HFFc6 (cell line): ENCODE measurements around the gene WDR11. TPM values are rescaled to one million over a fixed set of nuclear protein-coding genes. Genes with fewer than 3 reads are reported as not detected.
"Not testable (repeated sequence)": the region's sequence is repeated elsewhere in the genome, so short reads cannot be mapped to it uniquely, and the experiment has no call there.

Experiments used
- DNase-seq: peaks from one replicate; pipeline ENCODE4 v3.0.0-alpha.2; 2018
- H3K27ac Mint-ChIP-seq: 2 replicates; pipeline ENCODE4 v1.8.0; 2020; ENCODE audit warnings: mild to moderate bottlenecking, mixed read lengths
- H3K27me3 Mint-ChIP-seq: 2 replicates; pipeline ENCODE4 v1.8.0; 2021; ENCODE audit warnings: mild to moderate bottlenecking, moderate library complexity, mixed read lengths; ENCODE audit not compliant: insufficient read depth
- H3K36me3 Mint-ChIP-seq: 2 replicates; pipeline ENCODE4 v1.8.0; 2021; ENCODE audit warnings: low read depth, mixed read lengths
- H3K4me1 Mint-ChIP-seq: 2 replicates; pipeline ENCODE4 v1.8.0; 2020; ENCODE audit warnings: low read depth, mixed read lengths
- H3K4me3 Mint-ChIP-seq: 2 replicates; pipeline ENCODE4 v1.8.0; 2020; ENCODE audit warnings: mild to moderate bottlenecking, moderate library complexity, mixed read lengths
- H3K9me3 Mint-ChIP-seq: 2 replicates; pipeline ENCODE4 v1.8.0; 2020; ENCODE audit warnings: mild to moderate bottlenecking, mixed read lengths
- total RNA-seq, 6 experiments: library from RNA; stranded (reverse); fragmentation: NEBNext Ultra II Directional; extraction: Animal tissue kit (Norgen Biotek cat#: 25700); gene quantifications; 2 replicates in 1 of 6; 3 replicates in 5 of 6; pipeline ENCODE4 v1.2.3, GENCODE V29; 2021
- TF ChIP-seq, protein P1 (sequence below): fragments of 200-600 bp; sonication (generic); IDR thresholded peaks from 2 replicates; pipeline ENCODE4 v1.5.0; 2021; ENCODE audit warnings: antibody characterized with exemption, mild to moderate bottlenecking

The WDR11 gene
- total RNA-seq, 6 experiments from 2014 or later, result 34.5 to 47.2 (median 38.0) TPM

DNA sequence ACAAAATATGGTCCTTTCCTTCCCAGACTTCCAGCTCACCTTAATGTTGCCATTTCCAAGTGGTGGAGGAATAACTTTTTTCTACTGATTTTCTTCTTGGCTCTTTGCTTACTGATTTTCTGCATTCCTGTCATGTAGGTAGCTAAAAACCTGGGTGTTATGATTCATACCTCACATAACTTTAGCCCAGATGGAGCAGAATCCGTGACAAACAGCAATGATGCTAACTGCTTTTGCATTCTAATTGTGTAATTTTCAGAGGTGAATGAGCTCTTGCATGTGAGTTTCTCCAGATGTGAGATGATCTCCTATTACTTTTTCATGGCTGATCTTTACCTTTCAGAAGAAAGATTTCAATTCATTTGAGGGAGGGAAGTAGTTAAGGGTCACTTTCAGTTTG is 43.4 kb downstream of the WDR11 start:
- no peaks in the 10 kb centered on the region for H3K27me3 Mint-ChIP-seq
- no peaks in the 10 kb centered on the region for H3K4me1 Mint-ChIP-seq

DNA sequence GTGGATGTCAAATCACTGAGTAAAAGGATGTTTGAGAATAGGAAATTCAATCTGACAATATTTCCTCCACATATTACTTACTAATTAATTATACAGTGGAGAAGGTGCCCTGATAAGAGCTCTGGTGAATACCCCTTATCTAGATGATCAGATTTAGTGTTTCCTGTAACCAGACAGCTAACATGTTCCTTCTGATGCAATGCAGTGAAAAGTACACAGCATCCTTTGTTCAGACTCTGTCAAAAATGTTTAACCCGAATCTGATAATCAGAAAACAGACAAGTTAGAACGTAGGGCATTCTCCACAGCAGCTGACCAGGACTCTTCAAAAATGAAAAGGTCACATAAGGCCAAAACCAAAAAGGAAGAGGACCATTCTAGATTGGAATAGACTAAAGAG is 46.2 kb downstream of the WDR11 start:
- Mint-ChIP-seq H3K36me3 (peaks cover 9% of the 10 kb centered on the region; the same call in 1 of the 2 replicates), H3K9me3 (no peaks in the 10 kb centered on the region), H3K27ac (no peak overlapping the region), H3K4me3 (no peak overlapping the region), H3K27me3 (no peaks in the 10 kb centered on the region), H3K4me1 (no peaks in the 10 kb centered on the region)
- TF ChIP-seq, protein P1, sequence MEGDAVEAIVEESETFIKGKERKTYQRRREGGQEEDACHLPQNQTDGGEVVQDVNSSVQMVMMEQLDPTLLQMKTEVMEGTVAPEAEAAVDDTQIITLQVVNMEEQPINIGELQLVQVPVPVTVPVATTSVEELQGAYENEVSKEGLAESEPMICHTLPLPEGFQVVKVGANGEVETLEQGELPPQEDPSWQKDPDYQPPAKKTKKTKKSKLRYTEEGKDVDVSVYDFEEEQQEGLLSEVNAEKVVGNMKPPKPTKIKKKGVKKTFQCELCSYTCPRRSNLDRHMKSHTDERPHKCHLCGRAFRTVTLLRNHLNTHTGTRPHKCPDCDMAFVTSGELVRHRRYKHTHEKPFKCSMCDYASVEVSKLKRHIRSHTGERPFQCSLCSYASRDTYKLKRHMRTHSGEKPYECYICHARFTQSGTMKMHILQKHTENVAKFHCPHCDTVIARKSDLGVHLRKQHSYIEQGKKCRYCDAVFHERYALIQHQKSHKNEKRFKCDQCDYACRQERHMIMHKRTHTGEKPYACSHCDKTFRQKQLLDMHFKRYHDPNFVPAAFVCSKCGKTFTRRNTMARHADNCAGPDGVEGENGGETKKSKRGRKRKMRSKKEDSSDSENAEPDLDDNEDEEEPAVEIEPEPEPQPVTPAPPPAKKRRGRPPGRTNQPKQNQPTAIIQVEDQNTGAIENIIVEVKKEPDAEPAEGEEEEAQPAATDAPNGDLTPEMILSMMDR, result no peak
- no peak for DNase-seq

More for the DNA sequence above, 43.4 kb downstream of the WDR11 start:
- TF ChIP-seq, protein P1, result no peak
- no peaks in the 10 kb centered on the region for H3K9me3 Mint-ChIP-seq
- no peak for DNase-seq
- no peak overlapping the region for H3K4me3 Mint-ChIP-seq
- H3K27ac Mint-ChIP-seq, result no peak overlapping the region
- H3K36me3 Mint-ChIP-seq, result 0 out of 2 replicates have a peak, but pooled peaks cover 15% of the 10 kb centered on the region

DNA sequence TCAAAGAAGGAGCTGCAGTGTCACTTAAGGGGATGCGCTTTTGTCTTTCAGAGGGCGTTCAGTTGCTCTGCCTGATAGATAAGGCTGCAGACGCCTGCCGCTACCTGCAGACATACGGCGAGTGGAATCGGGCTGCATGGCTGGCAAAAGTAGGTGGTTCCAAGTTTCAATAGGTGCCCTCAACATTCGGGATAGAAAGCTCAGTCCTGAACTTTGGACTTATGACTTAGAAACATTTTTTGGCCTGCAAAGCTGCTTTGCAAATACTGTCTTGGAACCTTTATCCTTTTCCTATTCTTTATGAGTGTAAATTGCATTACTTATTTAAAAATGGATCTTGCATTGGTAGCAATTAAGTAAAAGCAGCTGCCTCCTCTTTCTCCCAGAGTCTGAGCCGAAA is 54.1 kb downstream of the WDR11 start:
- H3K4me3 Mint-ChIP-seq, result no peak overlapping the region
- TF ChIP-seq, protein P1, result no peak
- H3K27me3 Mint-ChIP-seq, result no peaks in the 10 kb centered on the region
- no peaks in the 10 kb centered on the region for H3K4me1 Mint-ChIP-seq
- no peak overlapping the region for H3K27ac Mint-ChIP-seq
- DNase-seq, result no peak
- H3K9me3 Mint-ChIP-seq, result peaks cover 7% of the 10 kb centered on the region
- H3K36me3 Mint-ChIP-seq, result peaks cover 51% of the 10 kb centered on the region

DNA sequence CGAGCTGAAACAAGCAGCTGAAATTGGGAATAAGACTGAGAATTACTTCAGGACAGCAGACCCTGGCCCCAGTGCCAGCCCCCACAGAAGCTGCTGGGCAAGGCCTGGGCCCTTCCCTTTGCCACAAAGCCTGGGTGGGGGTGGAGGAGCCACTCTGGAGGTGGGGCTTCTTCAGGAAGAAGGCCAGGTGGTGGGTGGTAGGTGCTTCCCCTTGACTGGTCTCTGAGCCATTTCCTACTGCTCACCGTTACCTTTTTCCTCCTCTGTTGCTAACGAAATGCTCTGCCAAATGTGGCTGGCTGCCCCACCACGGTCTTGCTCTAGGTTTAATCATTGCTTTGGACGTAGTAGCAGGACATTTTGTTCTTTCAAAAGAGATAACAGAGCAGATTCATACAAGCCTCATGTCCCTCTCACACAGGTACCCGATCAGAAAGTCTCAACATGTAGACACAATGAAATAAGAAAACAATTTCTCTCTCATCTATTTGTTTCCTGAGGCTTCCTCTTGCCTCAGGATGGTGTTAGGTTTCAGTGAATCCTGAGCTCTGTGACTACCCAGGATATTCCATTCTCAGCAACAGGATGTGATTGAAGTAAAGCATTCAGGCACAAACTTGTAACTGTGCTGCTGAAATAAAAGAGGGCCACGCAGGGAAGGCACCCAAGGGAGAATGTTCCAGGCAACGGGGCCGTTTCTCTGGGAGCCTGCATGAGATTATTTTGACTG is 66.5 kb downstream of the WDR11 start:
- Mint-ChIP-seq H3K9me3 (peaks cover 19% of the 10 kb centered on the region), H3K27ac (no peak overlapping the region), H3K4me1 (no peaks in the 10 kb centered on the region), H3K27me3 (peaks cover 1% of the 10 kb centered on the region; the same call in 1 of the 2 replicates), H3K4me3 (no peak overlapping the region), H3K36me3 (no peaks in the 10 kb centered on the region)
- TF ChIP-seq, protein P1, result no peak
- DNase-seq, result no peak

DNA sequence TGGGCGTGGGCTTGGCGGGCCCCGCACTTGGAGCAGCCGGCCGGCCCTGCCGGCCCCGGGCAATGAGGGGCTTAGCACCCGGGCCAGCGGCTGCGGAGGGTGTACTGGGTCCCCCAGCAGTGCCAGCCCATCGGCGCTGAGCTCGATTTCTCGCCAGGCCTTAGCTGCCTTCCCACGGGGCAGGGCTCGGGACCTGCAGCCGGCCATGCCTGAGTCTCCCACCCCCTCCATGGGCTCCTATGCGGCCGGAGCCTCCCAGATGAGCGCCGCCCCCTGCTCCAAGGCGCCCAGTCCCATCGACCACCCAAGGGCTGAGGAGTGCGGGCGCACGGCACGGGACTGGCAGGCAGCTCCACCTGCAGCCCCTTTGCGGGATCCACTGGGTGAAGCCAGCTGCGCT is 72.7 kb downstream of the WDR11 start:
- not testable (repeated sequence) for H3K9me3 Mint-ChIP-seq, DNase-seq, H3K36me3 Mint-ChIP-seq, H3K4me1 Mint-ChIP-seq, H3K4me3 Mint-ChIP-seq, H3K27ac Mint-ChIP-seq
- peaks cover 11% of the 10 kb centered on the region for H3K27me3 Mint-ChIP-seq

DNA sequence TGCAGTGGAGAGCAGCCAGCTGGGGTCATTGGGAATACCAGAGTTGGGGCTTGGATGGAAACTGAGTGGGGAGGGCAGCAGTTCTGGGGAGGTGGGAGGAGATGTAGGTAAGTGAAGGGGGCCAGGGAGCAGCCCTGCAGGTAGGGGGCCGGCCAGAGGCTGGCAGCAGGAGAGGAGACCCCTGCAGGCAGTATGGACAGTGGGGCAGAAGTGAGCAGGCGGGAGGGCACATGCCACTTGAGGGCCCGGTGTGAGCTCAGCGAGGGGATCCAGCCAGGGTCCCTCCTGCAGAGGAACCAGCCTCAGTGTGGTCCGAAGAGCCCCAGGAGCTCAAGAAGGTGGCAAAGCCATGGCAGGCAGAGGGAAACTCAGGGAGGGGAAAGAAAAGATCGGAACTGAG is 75.4 kb downstream of the WDR11 start:
- peaks cover 10% of the 10 kb centered on the region for H3K27me3 Mint-ChIP-seq
- no peak overlapping the region for H3K4me3 Mint-ChIP-seq
- no peak overlapping the region for H3K27ac Mint-ChIP-seq
- TF ChIP-seq, protein P1, result no peak
- H3K36me3 Mint-ChIP-seq, result no peaks in the 10 kb centered on the region
- DNase-seq, result no peak
- no peaks in the 10 kb centered on the region for H3K4me1 Mint-ChIP-seq
- H3K9me3 Mint-ChIP-seq, result no peaks in the 10 kb centered on the region
